Type B pancreatic cell (in vitro differentiated cells): ENCODE measurements around the gene CD36. TPM values are rescaled to one million over a fixed set of nuclear protein-coding genes. Genes with fewer than 3 reads are reported as not detected.

ENCODE experiments used
- DNase-seq: peaks from one replicate; pipeline ENCODE4 v3.0.0; 2021; ENCODE audit warnings: mixed read lengths; ENCODE audit not compliant: unreplicated experiment; ENCODE audit errors: extremely low spot score
- H3K27ac Mint-ChIP-seq: 2 replicates; pipeline ENCODE4 v1.8.0; 2021; ENCODE audit warnings: mild to moderate bottlenecking, mixed read lengths
- H3K27me3 Mint-ChIP-seq: 2 replicates; pipeline ENCODE4 v1.8.0; 2021; ENCODE audit warnings: mixed read lengths
- H3K36me3 Mint-ChIP-seq: 2 replicates; pipeline ENCODE4 v1.8.0; 2021; ENCODE audit warnings: mixed read lengths
- H3K4me1 Mint-ChIP-seq: one replicate; pipeline ENCODE4 v1.8.0; 2021; ENCODE audit warnings: mixed read lengths; ENCODE audit not compliant: unreplicated experiment
- H3K4me3 Mint-ChIP-seq: 2 replicates; pipeline ENCODE4 v1.8.0; 2021; ENCODE audit warnings: mild to moderate bottlenecking, mixed read lengths
- H3K9me3 Mint-ChIP-seq: 2 replicates; pipeline ENCODE4 v1.8.0; 2021; ENCODE audit warnings: mixed read lengths
- CTCF ChIP-seq: fragments of 200-600 bp; sonication (generic); conservative IDR thresholded peaks from 2 replicates; pipeline ENCODE4 v1.5.0; 2021; ENCODE audit warnings: antibody characterized with exemption, mild to moderate bottlenecking
- total RNA-seq: library from RNA; stranded (reverse); gene quantifications from 2 replicates; pipeline ENCODE4 v1.2.1, GENCODE V29; 2021; ENCODE audit warnings: low replicate concordance

The CD36 gene
- total RNA-seq, 1 donor from 2014 or later, result 6.7 TPM

GRCh38 chr7:80624763-80625162 lies 13.7 kb upstream of the CD36 start:
- no peak overlapping the region for H3K4me3 Mint-ChIP-seq
- H3K4me1 Mint-ChIP-seq, result peaks cover 5% of the 10 kb centered on the region
- no peak overlapping the region for H3K27ac Mint-ChIP-seq
- DNase-seq, result no peak
- TF ChIP-seq CTCF, result no peak
- no peaks in the 10 kb centered on the region for H3K27me3 Mint-ChIP-seq
- H3K36me3 Mint-ChIP-seq, result no peaks in the 10 kb centered on the region
- H3K9me3 Mint-ChIP-seq, result no peaks in the 10 kb centered on the region

GRCh38 chr7:80629023-80629422 lies 9.4 kb upstream of the CD36 start:
- TF ChIP-seq CTCF, result no peak
- Mint-ChIP-seq H3K27me3 (no peaks in the 10 kb centered on the region), H3K9me3 (no peaks in the 10 kb centered on the region), H3K36me3 (no peaks in the 10 kb centered on the region), H3K27ac (no peak overlapping the region), H3K4me1 (peaks cover 10% of the 10 kb centered on the region), H3K4me3 (no peak overlapping the region)
- DNase-seq, result no peak

- H3K27ac Mint-ChIP-seq, result no peak overlapping the region
- DNase-seq, result no peak
- no peaks in the 10 kb centered on the region for H3K36me3 Mint-ChIP-seq
- no peak for TF ChIP-seq CTCF
- H3K4me3 Mint-ChIP-seq, result no peak overlapping the region
- no peaks in the 10 kb centered on the region for H3K9me3 Mint-ChIP-seq
- no peaks in the 10 kb centered on the region for H3K27me3 Mint-ChIP-seq
- peaks cover 7% of the 10 kb centered on the region for H3K4me1 Mint-ChIP-seq
Observed at GRCh38 chr7:80630608-80631405, 7.6 kb upstream of the CD36 start.

- Mint-ChIP-seq H3K4me3 (no peak overlapping the region), H3K27ac (no peak overlapping the region), H3K9me3 (no peaks in the 10 kb centered on the region), H3K36me3 (no peaks in the 10 kb centered on the region), H3K4me1 (peaks cover 7% of the 10 kb centered on the region), H3K27me3 (no peaks in the 10 kb centered on the region)
- TF ChIP-seq CTCF, result no peak
- no peak for DNase-seq
Observed at GRCh38 chr7:80631421-80631820, 7.0 kb upstream of the CD36 start.

GRCh38 chr7:80632139-80632538 lies 6.3 kb upstream of the CD36 start:
- H3K36me3 Mint-ChIP-seq, result no peaks in the 10 kb centered on the region
- DNase-seq, result no peak
- peaks cover 7% of the 10 kb centered on the region for H3K4me1 Mint-ChIP-seq
- no peak overlapping the region for H3K4me3 Mint-ChIP-seq
- no peak overlapping the region for H3K27ac Mint-ChIP-seq
- no peaks in the 10 kb centered on the region for H3K27me3 Mint-ChIP-seq
- H3K9me3 Mint-ChIP-seq, result no peaks in the 10 kb centered on the region
- no peak for TF ChIP-seq CTCF
